Stromal cell of bone marrow (primary cell): ENCODE data around the gene FAIM2.

ENCODE experiments used
- DNase-seq: peaks from one replicate; pipeline ENCODE4 v3.0.0-alpha.2; 2012; ENCODE audit warnings: low read depth

FAIM2 gene

DNA sequence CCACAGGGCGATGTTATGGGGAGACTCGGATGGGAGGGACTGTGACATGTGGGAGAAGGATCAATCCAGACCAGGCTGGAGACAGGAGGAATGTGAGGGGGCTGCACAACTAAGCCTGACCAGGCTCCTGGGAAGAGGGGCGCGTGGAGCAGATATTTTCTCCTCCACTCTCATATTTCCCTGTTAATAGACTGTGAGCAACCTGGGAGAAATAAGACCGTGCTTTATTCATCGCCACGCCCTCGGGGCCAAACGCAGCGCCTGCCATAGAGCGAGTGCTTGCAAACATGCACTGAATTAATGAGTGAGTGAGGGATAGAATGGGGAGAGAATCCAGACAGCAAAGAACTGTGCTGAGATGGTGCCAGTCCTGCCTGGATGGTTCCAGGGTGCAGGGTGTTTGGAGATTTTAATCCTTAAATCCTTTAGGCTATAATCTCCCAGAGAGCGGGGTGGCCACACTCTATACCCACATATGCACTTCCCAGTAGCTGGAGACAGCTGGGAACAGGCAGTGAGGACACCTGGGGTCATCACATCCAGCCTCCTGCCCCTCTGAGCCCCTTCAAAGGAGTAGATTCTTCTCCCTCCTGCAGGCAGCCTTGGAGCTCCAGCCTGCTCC is 13.6 kb upstream of the FAIM2 start:
- no peak for DNase-seq

DNA sequence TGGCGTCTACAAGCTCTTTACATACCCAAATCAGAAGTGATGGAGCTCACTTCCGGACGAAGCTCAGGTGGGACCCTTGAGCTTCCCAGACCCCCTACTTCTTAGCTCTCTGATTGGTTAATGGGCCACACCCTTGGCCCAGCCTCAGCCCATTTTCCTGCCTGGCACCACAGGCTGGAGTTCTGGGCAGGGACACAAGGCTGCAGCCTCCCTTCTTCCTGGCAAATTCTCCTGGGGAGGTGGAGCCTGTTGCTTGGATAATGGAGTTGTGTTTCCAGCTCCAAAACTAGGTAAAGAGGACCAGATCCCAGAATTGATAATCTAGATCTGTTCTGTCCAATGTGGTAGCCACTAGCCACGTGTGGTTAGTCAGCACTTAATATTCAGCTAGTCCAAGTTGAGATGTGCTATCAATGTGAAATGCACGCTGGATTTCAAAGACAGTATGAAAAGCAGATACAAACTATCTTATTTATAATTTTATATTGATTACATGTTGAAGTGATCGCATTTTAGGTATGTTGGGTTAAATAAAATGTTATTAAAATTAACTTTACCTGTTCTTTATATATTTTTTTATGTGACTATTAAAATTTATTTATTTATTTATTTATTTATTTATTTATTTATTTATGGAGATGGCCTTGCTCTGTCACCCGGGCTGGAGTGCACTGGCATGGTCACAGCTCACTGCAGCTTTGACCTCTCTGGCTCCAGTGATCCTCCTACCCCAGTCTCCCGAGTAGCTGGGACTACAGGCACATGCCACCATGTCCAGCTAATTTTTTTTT is 12.6 kb upstream of the FAIM2 start:
- no peak for DNase-seq

GRCh38 chr12:49912345-49913255 is 8.9 kb upstream of the FAIM2 start:
- DNase-seq = no peak

DNA sequence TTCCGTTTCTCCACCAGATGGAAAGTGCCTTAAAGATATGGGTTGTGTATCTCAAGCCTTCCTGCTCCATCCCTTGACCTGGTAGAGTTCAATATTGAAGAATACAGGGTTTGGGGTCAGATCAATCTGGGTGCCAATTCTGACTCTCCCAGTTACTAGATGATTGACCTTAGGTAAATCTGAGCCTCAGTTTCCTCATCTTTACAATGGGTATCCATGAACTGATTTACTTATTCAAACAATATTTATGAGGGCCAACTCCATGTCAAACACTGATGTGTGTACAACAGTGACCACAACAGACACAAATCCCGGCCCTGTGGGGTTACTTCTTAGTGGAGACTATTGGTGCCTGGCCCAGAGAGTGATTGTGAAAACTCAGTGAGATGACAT is 7.5 kb upstream of the FAIM2 start:
- DNase-seq = no peak

DNA sequence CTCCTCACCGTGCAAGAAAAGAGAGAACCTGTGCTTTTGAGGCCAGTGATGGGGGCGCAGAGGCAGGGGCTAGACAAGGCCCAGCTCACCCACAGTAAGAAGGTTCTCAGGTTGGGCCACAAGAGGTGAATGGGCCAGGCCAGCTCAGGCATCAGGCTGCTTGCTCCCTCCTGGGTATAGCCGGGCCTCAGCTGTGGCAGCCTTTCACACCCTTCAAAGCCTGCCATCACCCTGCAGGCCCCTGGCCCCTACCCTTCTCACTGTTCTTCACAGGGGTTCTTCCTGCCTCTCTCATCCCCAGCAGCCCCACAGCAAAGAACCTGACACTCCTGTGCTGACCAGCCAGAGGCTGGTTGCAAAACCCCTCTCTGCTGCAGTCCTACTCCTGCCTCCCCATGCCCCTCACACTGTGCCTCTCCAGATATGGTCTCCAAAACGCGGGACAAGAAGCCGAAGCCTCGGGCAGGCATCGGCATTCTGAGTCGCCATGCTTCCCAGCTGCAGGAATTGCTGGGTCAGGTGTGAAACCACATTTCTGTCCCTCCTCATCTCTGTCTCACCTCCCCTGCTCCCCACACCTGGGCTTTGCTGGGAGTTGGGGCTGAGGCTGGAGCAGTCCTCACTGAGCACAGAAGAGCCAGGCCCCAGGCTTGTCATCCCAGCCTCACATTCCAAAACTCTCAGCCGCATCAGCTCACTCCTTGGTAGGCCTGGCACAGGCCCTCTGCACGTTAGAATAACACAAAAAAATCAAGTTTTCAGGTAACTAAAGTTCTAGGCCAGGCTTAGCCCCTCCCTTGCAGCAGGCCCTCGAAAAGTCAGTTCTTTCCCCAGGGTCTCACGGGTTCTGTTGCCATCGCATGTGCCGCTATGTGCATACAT is 6.9 kb upstream of the FAIM2 start:
- DNase-seq = no peak

DNA sequence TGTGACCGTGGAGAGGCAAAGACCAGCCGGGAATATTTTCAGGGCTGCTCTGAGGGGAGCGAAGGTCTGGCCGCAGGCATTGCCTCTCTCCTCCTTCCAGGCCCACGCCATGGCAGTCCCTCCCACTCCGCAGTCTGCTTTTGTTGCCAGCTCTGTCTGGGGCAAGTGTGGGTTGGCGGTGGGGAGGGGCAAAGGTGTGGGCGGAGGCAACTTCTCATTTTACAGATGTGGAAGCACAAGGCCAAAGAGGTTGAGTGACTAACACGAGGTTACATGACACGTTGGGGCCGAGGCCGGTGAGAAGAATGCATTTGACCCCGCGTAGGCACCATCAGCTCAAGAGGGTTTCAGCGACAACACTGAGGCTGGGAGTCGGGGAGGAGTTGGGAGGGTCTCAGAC is 6.1 kb upstream of the FAIM2 start:
- DNase-seq = no peak

DNA sequence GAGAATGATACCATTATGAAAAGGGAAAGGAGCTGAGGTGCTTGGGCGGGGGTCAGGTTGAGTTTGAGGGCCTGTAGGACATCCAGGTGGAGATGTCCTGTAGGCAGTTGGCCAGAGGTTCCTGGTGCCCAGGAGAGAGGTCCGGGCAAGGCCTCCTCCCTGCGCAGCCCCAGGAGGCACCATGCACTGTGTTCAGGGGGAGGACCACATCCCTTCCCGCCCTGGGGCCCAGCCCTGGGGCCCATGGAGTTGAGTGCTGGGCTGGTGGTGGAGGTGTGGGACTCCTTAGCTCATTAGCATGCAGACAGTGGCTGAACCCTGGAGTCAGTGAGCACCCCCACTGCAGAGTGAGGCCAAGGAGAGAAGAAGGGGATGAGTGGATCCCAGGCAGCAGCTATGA is 5.7 kb upstream of the FAIM2 start:
- DNase-seq = no peak

GRCh38 chr12:49907352-49907751 is 3.7 kb upstream of the FAIM2 start:
- DNase-seq = no peak

DNA sequence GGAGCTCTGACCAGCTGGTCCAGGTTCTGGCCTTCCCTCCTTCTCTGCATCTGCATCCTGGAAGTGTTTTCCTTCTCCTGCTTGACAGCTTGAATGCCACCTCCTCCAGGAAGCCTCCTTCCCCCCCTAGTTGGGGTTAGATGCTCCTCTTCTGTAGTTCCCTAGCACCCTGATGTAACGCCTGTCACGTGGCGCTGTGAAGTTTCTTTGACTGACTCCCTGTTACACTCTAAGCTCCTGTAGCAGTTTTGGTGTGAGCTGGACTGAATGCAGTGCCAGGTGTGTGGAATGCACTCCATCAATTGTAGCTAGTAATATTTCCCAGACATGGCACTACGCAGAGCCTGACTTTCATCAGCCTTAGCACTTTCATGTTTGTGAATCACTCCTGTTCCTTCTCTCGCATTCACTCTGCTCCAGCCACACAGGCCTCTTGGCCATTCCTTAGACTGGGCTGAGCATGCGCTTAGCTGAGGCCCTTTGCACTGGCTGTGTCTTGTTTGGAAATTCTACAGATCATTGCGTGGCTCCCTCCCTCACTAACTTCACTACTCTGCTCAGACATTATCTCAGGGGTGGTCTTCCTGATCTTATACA is 2.1 kb upstream of the FAIM2 start:
- DNase-seq = no peak

DNA sequence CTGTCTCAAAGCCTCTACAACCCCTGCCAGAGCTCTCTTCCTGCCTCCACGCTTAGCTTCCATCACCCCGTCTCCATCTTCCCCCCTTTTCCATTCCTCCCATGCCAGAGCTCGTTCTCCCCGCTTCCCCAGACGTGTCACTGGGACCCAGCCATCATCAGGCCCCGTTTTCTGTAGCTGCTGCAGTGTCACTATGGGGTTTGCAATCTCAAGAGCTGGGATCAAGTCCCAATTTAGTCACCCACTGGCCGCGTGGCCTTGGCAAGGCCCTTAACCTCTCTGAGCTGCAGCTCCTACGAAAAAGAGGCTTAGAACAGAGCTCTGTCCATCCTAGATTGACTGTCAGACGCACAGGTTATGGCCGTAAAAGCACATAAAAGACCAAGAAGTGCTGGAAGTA is 901 bp upstream of the FAIM2 start:
- no peak for DNase-seq

GRCh38 chr12:49903351-49903699 is 375 bp downstream of the FAIM2 start:
- no peak for DNase-seq

DNA sequence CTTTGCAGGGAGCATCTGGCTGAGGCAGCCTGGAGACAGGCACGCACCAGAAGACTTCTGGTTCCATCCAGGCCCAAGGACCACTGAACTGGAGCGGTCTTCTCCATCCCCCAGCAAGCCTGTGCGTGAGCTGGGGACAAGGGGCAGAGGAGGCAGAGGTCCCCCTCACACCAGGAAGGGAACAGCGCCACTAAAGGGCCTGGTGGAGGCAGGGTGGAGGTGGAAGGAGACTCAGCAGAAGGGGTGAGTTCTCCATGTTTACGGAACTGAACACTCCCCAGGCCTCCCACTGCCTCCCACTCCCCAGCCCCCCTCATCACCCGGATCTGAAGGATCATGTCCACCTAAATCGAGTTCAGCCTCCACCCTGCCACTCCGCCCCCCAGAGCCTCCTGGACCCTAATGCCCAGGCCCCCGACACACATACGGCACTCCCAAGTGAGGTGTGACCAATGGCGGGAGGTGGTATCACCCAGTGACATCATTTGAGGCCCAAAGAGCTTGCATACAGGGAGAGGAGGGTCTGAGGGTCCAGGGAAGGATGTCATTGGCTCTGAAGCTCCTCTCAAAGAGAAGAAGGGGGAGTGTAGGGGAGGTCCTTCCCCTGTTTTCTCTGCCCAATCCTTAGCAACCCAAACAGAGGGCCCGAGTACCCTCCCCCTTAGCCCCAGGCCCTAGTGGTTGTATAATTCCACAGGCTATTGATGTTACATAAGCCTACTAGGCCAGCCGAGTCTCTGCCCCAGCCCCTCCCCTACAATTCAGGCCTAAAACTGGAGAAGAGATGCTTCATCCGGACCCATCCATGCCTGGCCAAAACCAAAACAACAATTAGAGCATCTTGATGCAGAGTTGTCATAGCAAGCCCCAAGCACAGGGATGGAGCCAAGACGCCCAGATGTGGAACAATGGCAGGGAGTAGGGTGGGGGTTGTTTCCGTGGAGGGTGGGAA is 1.0 kb downstream of the FAIM2 start:
- DNase-seq = no peak

GRCh38 chr12:49901986-49902385 is 1.7 kb downstream of the FAIM2 start:
- no peak for DNase-seq

DNA sequence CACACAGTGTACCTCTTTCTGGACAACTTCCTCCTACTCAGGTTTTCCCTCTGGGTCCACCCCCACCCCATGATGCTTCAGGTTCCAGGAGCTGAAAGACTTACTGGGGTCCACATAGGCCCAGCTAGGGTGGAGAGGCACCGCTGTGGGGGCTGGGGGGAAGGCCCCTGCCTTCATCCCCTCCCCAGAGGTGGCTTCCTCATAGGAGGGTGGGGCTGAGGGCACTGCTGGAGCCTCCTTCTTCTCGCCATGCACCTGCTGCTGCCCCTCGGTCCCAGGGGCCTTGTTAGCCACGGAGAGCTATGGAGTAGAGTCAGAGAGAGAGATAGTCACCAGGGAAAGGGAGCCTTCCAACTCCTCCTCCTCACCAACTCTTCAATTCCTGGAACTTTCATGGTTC is 2.7 kb downstream of the FAIM2 start:
- no peak for DNase-seq

GRCh38 chr12:49900371-49900770 is 3.3 kb downstream of the FAIM2 start:
- DNase-seq = no peak

- DNase-seq = no peak
Measured at GRCh38 chr12:49899921-49900320, 3.8 kb downstream of the FAIM2 start.

GRCh38 chr12:49899286-49899843 is 4.3 kb downstream of the FAIM2 start:
- DNase-seq = no peak

DNA sequence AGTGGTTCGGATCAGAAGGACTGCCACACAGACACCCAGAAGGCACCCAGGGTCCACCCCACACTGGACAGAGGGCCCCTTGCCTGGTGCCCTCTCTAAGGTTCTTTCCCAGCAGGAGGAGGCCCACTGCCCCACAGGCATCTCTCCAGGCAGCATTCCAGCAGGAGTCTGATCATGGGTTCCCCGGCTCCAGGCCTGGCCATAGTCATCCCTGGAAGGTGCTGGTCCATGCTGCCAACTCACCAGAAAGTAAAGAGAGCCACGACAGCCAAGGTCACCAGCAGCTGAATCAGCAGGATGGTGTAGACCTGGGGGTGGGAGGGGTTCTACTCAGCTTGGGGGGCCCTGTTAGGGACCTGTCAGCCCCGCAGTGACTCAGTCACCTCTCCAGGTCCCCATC is 6.4 kb downstream of the FAIM2 start:
- no peak for DNase-seq

DNA sequence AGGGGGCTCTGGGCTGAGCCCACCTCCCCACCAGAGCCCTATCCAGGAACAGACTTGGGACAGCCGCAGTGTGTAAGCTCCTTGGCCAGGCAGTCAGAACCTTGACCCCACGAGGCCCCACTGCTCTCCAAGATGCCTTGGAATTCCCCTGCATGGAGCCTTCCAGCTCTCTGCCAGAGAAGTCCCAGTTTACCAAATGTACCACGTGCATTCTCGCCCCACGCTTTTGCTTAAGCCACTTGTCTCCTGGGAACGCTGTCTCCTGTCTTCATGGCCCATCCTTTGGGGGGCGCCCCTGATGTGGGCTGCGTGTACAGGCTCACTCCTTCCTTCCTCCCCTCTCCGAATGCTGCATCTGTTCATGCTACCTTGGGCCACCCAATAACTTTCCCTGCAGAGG is 7.9 kb downstream of the FAIM2 start:
- no peak for DNase-seq

- DNase-seq = no peak
Measured at GRCh38 chr12:49894751-49895148, 8.9 kb downstream of the FAIM2 start.
